DOHH2 (cell line): ENCODE measurements around the gene SPC25.

Source experiments
- H3F3A ChIP-seq: fragments of 200-600 bp; sonication (generic), shearing (Covaris generic); 2 replicates; pipeline ENCODE4 v1.6.0; 2016; ENCODE audit warnings: antibody characterized with exemption, mild to moderate bottlenecking; ENCODE audit not compliant: control insufficient read depth, insufficient read depth
- H3K27ac ChIP-seq: fragments of 200-600 bp; sonication (generic); 2 replicates; pipeline ENCODE4 v1.5.1; 2014; ENCODE audit warnings: low read depth, mild to moderate bottlenecking, low read length, moderate library complexity
- H3K27me3 ChIP-seq: fragments of 200-600 bp; sonication (generic); 2 replicates; pipeline ENCODE4 v1.6.1; 2014; ENCODE audit warnings: mild to moderate bottlenecking, low read length, mixed read lengths; ENCODE audit not compliant: control insufficient read depth
- H3K36me3 ChIP-seq: fragments of 200-600 bp; sonication (generic); 2 replicates; pipeline ENCODE4 v1.6.1; 2014; ENCODE audit warnings: mild to moderate bottlenecking, low read length, moderate library complexity, mixed read lengths; ENCODE audit not compliant: control insufficient read depth
- H3K4me1 ChIP-seq: fragments of 200-600 bp; sonication (generic); 2 replicates; pipeline ENCODE4 v1.6.1; 2014; ENCODE audit warnings: mild to moderate bottlenecking, low read length, mixed read lengths; ENCODE audit not compliant: control insufficient read depth
- H3K4me2 ChIP-seq: fragments of 200-600 bp; sonication (generic); 2 replicates; pipeline ENCODE4 v1.6.0; 2014; ENCODE audit warnings: mild to moderate bottlenecking, low read length, moderate library complexity
- H3K4me3 ChIP-seq: fragments of 200-600 bp; sonication (generic); 2 replicates; pipeline ENCODE4 v1.5.1; 2014; ENCODE audit warnings: mild to moderate bottlenecking, low read length, mixed read lengths
- H3K79me2 ChIP-seq: fragments of 200-600 bp; sonication (generic); 2 replicates; pipeline ENCODE4 v1.6.1; 2014; ENCODE audit warnings: mild to moderate bottlenecking, low read length, mixed read lengths; ENCODE audit not compliant: control insufficient read depth
- H3K9me2 ChIP-seq: fragments of 200-600 bp; sonication (generic); replicated peaks from 2 replicates; pipeline ENCODE4 v1.6.1; 2014; ENCODE audit warnings: mild to moderate bottlenecking, low read length, mixed read lengths; ENCODE audit not compliant: control insufficient read depth
- H3K9me3 ChIP-seq: fragments of 200-600 bp; sonication (generic); 2 replicates; pipeline ENCODE4 v1.6.1; 2014; ENCODE audit warnings: antibody characterized with exemption, low read length, mixed read lengths; ENCODE audit not compliant: control insufficient read depth, insufficient read depth
- H4K20me1 ChIP-seq: fragments of 200-600 bp; sonication (generic); 2 replicates; pipeline ENCODE4 v1.6.0; 2014; ENCODE audit warnings: low read depth, mild to moderate bottlenecking, antibody characterized with exemption, low read length, moderate library complexity; ENCODE audit not compliant: control insufficient read depth, insufficient read depth
- CTCF ChIP-seq: fragments of 200-600 bp; sonication (generic); IDR thresholded peaks from one replicate; pipeline ENCODE4 v1.5.1; 2014; ENCODE audit warnings: antibody characterized with exemption, mild to moderate bottlenecking, low read depth, low read length; ENCODE audit not compliant: poor library complexity, severe bottlenecking
- EZH2phosphoT487 ChIP-seq: fragments of 200-600 bp; sonication (generic); IDR thresholded peaks from 2 replicates; pipeline ENCODE4 v1.6.1; 2017; ENCODE audit warnings: borderline replicate concordance, mild to moderate bottlenecking, antibody characterized with exemption, low read length, moderate library complexity, mixed read lengths

Gene SPC25

DNA sequence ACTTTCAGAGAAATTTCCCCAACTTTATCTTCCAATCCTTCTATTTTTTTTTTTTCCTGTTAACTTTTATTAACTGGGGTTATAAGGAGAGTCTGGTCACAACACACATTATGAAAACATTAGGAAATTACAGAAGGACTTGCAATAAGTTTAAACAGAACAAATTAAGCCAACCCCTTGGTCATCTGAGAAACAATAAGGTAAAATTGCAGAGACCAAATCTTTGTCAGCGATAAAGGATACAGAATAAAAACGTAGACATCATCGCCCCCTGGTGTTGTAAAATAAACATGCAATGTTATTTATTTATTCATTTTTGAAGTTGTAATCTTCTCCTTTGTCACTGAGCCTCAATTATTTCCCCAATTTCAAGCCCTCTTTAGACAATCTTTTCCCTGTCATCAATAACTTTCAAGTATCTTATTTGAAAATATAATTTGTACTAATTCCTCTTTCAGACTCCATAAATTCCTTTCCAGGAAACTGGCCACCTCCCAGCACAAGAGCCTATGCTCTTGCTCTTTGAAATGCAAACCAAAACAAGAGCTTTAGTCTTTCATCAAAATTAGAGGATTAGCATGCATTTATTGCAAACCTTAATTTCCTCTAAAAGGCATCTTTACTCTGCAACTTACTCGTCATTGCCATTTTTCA, 30.4 kb upstream of the SPC25 start:
- no peaks in the 10 kb centered on the region for H4K20me1 ChIP-seq
- H3K4me2 ChIP-seq = no peak overlapping the region
- H3K27me3 ChIP-seq = 0 out of 2 replicates have a peak, but pooled peaks cover 9% of the 10 kb centered on the region
- no peaks in the 10 kb centered on the region for H3K79me2 ChIP-seq
- H3K9me2 ChIP-seq = no peaks in the 10 kb centered on the region
- no peaks in the 10 kb centered on the region for H3K9me3 ChIP-seq
- H3F3A ChIP-seq = no peaks in the 10 kb centered on the region
- H3K4me1 ChIP-seq = no peaks in the 10 kb centered on the region
- H3K4me3 ChIP-seq = no peak overlapping the region
- no peaks in the 10 kb centered on the region for H3K36me3 ChIP-seq
- TF ChIP-seq CTCF (peak; percentile 61), EZH2phosphoT487 (no peak)
- no peak overlapping the region for H3K27ac ChIP-seq

GRCh38 chr2:168916331-168916675, 26.1 kb upstream of the SPC25 start:
- Histone ChIP-seq H3K9me2 (no peaks in the 10 kb centered on the region), H3K36me3 (no peaks in the 10 kb centered on the region), H3K27me3 (0 out of 2 replicates have a peak, but pooled peaks cover 9% of the 10 kb centered on the region), H3K9me3 (no peaks in the 10 kb centered on the region), H3K79me2 (no peaks in the 10 kb centered on the region), H3K4me3 (no peak overlapping the region), H4K20me1 (no peaks in the 10 kb centered on the region), H3K4me1 (no peaks in the 10 kb centered on the region), H3K4me2 (no peak overlapping the region), H3F3A (no peaks in the 10 kb centered on the region), H3K27ac (no peak overlapping the region)
- TF ChIP-seq EZH2phosphoT487 (no peak), CTCF (no peak)

GRCh38 chr2:168915441-168916330, 25.5 kb upstream of the SPC25 start:
- Histone ChIP-seq H3K4me2 (no peak overlapping the region), H3K27me3 (0 out of 2 replicates have a peak, but pooled peaks cover 9% of the 10 kb centered on the region), H3K79me2 (no peaks in the 10 kb centered on the region), H3K9me3 (no peaks in the 10 kb centered on the region), H3K4me3 (no peak overlapping the region), H3K4me1 (no peaks in the 10 kb centered on the region), H4K20me1 (no peaks in the 10 kb centered on the region), H3K27ac (no peak overlapping the region), H3K9me2 (no peaks in the 10 kb centered on the region), H3F3A (no peaks in the 10 kb centered on the region), H3K36me3 (no peaks in the 10 kb centered on the region)
- TF ChIP-seq EZH2phosphoT487 (no peak), CTCF (no peak)
